HG03139 (cell line): ENCODE data around the gene KISS1.
"Not testable (repeated sequence)": the region's sequence is repeated elsewhere in the genome, so short reads cannot be mapped to it uniquely, and the experiment has no call there.

ENCODE experiments used
- ATAC-seq: cut with Tn5 transposase; IDR thresholded peaks from one replicate; pipeline ENCODE4 v1.9.1; 2021; ENCODE audit not compliant: unreplicated experiment

Gene KISS1, protein sequence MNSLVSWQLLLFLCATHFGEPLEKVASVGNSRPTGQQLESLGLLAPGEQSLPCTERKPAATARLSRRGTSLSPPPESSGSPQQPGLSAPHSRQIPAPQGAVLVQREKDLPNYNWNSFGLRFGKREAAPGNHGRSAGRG

DNA sequence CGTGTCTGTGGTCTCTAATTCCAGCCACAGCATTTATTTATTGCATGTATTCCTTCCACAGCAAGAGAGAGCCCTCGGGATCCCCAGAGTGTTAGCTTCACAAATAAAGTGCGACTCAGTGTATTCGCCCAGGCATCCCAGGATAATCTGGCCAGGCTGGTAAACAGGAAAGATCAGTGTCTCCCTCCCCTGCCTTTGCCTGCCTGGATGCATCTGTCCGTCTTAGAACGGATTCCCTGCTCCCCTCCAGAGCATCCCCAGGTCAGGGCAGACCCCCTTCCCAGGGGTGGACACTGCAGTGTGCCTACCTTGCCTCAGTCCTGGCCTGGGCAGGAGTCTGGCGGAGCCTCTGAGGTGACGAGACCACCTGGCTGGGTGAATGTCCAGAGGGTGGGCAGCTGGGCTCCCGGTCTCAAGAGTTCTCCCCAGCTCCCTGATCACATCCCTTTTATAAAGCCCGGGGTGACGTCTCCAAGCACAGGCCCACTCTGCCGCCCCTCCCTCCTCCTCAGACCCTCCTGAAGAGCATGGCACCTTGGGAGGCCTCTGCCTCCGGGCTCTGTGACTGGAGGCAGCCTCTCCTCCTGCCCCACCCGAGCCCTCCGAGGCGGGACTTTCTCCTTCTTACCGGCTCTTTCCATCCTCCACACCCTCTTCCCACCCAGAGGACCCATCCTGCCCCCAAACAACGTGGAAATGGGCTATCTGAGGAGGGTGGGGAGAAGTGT, at the start of gene KISS1:
Gene KISS1, minus strand, starts transcription at position 424 of the 728 bp plus-strand sequence. CDS start 3,615 bp downstream, outside the sequence.
- no peak for ATAC-seq

DNA sequence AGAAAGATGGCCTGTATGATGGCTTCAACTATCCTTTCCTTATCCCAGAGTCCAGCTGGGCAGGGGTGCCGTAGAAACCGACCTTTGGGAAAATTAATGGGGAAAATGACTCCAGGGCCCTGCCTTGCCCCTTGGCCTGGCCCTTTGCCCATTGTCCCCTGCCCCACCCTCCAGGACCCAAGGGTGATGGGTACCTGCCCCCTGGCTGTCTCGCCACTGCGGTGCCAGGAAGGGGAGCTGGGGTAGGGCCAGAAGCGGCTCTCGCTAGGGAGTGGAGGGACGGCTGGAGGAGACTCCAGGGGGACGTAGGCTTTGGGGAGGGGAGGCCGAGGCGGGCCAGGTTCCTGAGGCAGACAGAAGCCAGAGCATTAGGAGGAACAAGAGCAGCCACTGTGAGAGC, 46.6 kb upstream of the KISS1 start:
- no peak for ATAC-seq

DNA sequence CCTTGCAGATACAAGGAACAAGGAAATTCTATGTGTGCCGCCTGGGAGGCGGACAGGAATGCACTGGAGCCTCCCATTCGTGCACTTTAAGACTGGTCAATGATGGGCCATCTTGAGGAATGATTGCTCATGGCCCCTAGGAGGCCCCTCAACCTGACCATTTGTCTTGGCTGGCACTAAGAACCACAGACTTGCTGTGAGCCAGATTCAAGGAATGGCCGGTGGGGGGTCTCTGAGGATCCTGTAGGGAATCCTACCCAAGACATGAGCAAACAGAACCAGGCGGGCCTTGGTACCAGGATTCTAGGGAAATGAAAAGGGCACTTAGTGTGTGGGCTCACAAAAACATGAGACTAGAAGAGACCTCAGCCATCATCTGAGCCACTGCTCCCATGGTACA, 45.6 kb upstream of the KISS1 start:
- no peak for ATAC-seq

DNA sequence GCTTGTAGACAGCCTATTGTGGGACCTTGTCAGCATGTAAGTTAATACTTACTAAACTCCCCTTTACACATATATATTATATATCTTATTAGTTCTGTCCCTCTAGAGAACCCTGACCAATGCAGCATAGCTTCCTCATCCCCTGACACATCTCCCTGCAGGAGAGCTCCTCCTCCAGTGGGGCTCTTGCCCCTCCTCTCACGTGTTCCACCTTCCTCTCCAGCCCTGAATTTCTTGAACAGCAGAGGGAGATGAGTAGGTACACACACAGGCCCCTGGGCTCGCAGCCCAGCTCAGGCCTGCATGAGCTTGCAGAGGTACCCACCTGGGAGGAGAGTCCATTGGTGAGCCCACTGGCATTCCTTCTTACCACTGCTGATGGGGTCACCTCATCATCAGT, 44.8 kb upstream of the KISS1 start:
- no peak for ATAC-seq

DNA sequence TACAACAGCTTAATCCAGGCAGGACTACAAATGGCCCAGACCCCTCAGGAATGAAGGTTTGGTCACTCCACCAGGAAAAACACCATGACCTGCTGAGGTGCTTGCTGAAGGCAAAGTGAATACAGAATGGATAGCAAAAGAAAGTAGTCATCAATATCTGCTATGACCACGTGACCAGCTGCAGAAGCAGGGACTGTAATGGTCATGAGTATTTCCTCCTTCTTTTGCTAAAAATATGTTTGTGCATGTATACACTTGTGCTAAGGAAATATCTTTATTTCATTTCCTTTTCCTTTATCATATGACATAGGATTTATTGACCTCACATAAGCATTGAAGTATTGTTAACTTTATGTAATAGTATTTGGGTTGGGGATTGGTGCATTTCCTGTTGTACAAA, 43.9 kb upstream of the KISS1 start:
- no peak for ATAC-seq

DNA sequence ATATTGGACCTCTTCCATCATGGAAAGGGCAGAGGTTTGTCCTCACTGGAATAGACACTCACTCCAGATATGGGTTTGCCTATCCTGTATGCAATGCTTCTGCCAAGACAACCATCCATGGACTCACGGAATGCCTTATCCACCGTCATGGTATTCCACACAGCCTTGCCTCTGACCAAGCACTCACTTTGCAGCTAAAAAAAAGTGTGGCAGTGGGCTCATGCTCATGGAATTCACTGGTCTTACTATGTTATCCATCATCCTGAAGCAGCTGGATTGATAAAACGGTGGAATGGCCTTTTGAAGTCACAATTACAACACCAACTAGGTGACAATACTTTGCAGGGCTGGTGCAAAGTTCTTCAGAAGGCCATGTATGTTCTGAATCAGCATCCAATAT, 43.1 kb upstream of the KISS1 start:
- ATAC-seq = not testable (repeated sequence)

DNA sequence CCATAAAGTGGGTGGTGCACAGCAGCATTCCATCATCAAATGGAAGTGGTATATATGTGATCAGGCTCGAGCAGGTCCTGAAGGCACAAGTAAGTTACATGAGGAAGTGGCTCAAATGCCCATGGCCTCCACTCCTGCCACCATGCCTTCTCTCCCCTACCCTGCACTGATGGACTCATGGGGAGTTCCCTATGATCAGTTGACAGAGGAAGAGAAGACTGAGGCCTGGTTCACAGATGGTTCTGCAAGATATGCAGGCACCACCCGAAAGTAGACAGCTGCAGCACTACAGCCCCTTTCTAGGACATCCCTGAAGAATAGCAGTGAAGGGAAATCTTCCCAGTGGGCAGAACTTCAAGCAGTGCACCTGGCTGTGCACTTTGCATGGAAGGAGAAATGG, 42.2 kb upstream of the KISS1 start:
- ATAC-seq = not testable (repeated sequence)

DNA sequence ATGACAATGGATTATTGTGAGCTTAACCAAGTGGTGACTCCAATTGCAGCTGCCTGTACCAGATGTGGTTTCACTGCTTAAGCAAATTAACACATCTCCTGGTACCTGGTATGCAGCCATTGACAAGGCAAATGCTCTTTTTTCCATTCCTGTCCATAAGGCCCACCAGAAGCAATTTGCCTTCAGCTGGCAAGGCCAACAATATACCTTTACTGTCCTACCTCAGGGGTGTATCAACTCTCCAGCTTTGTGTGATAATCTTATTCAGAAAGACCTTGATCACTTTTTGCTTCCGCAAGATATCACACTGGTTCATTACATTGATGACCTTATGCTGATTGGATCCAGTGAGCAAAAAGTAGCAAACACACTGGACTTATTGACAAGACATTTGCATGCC, 41.2 kb upstream of the KISS1 start:
- ATAC-seq = not testable (repeated sequence)

DNA sequence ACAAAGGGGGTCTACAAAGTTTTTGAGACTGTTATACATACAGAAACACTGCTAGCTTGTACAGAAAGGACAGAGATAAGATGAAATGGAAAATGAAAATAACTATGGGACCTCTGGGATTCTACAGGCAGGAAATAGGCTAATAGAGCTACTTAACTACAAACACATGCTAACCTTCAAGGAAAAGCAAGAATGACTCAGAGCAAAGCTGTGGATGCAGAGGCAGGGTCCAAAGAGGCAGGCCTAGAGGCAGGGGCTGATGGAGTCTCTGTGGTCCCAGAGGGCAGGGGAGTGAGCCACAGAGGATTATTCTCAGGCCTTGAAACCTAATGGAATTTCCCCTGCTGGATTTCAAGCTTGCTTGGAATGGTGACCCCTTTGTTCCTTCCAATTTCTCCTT, 36.2 kb upstream of the KISS1 start:
- ATAC-seq = no peak

DNA sequence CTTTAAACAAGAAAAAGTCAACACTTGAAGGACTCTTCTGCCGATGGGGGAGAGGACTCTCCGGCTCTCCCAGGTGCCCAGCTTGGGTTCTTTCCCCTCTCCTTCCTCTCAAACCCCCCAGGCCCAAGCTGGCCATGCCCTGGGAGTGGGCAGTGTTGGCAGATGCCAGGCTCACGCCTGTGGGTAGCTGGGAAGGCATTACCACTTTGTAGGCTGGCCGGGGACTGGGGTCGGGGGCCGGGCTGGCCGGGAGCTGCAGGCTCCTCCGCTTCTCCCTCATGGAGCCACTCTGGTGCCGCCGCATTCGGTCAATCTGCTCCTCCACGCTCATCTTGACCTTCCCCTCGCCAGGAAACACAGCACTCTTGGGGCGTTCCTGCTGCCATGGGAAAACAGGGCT, 33.9 kb upstream of the KISS1 start:
- no peak for ATAC-seq

DNA sequence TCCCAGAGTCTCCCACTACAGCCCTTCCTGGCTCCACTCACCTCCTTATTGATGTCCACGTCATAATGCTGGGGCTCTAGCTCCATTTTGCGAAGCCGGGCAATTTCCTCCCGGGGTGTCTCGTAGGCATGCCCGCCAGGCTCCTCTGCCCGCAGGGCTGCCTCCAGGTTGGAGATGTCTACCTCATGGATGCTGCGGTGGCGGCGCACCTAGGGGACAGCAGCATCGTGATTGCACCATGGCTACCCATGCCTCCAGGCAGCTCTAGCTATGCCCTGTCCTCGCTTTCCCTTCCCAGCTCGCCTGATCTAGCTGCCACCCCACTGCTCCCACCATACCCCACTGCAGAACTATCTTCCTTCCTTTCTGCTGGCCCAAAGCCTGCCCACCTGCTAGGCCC, 32.6 kb upstream of the KISS1 start:
- no peak for ATAC-seq

DNA sequence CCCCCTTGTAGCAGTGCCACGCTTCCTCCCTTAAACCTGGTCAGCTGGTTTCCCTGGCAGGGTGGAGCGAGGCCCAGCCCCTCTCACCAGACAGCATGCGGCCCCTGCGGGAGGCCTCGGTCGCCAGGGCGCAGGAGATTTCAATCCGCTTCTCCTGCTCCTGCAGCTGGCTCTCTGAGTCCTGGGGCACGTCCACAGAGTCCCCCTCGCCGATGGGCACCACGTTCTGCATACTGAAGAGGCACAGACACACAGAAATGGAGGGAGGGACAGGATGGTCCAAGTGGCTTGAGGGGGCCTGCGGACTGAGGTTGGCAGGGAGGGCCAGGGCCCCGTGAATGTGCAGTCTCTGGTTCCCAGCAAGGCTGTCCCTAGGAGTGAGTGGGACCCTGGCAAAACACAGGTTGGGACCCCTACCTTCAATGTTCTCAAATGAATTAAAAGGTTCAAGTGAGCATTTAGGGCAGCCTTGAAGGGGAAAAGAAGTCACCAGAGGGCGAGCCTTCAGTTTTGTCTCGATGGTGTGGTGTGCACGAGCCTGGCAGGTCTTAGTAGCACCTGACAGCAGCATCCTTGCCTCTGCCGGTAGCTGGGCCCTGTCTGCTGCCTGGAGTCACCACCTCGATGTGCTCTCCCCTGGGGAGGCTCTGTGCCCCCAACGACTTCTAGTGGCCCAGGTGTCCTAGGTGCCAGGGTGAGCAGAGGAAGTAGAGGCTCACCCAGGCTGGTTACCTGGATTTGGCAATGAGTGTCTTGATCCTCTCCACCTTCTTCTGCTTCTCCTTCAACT, 31.9 kb upstream of the KISS1 start:
- no peak for ATAC-seq

DNA sequence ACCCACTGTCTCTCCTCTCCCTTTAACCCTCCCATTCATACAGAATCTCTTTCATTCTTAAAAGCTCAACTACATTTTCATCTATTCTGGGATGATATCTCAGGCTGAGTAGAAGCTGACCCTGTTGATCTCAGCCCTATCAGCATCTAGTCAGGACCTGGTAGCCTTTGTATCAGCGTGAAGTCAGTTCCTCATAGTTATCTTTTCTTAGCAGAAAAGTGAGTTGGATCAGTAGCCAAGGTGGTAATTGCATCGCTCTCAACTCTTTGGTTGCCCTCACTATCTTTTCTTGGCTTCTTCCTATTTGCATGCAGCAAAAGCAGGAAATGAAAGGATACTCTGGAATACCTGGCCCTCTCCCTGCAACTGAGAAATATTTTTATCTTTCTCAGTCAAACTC, 31.1 kb upstream of the KISS1 start:
- no peak for ATAC-seq

DNA sequence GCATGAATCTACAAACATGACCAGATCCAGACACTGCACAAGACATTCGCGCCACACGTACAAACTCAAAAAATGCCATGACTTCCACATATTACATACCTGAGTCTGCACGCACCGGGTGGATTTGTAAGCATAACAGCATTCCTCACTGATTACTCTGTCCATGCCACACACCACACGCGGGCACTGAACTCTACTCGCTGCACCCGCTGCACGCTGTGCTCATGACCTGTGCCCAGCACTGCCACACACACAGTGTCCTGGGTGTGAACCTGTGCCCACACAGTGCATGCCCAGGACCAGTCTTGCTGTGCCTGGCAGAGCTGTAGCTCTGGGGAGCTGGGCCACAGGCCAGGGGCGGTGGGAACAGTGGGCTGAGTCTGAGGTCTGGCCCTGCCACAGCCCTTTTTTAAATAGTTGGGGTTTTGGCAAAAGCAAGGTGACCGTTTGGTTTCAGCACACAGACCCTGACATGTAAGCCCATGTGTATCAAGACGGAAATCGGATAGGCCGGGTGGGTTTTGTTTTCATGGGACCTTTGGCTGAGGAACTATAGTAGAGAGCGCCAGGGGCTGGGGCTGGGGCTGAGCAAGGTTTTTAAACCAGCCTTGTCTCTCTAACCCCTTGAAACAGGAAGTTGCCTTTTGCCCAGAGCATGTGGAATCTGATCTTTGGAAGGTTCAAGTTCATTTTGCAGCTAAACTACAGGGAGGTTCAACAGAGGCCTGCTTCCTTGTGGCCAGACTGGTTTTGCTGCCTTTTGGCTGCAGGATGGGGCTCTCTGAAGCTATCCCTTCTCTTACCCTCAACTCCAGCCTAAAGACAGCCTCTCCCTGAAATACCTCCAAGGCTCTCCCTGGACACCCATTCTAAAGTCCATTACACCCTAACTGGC, 29.8 kb upstream of the KISS1 start:
- ATAC-seq = no peak

DNA sequence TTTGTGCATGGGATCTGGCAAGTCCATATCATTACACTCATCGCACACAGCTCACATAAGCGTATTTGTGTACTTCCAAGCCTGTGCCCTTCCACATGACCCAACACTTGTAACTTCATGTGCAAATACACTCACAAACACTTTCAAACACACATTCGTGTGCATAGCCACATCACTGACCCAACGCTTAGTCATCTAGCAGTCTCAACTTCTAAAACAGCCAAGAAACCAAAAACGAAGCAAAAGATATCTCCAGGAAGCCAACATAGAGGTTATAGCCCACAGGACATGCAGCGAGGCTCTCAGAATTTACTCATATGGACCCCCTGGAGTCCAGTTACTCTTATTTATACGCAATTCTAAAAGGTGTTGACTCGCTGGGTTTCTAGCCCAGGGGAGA, 28.4 kb upstream of the KISS1 start:
- ATAC-seq = no peak

DNA sequence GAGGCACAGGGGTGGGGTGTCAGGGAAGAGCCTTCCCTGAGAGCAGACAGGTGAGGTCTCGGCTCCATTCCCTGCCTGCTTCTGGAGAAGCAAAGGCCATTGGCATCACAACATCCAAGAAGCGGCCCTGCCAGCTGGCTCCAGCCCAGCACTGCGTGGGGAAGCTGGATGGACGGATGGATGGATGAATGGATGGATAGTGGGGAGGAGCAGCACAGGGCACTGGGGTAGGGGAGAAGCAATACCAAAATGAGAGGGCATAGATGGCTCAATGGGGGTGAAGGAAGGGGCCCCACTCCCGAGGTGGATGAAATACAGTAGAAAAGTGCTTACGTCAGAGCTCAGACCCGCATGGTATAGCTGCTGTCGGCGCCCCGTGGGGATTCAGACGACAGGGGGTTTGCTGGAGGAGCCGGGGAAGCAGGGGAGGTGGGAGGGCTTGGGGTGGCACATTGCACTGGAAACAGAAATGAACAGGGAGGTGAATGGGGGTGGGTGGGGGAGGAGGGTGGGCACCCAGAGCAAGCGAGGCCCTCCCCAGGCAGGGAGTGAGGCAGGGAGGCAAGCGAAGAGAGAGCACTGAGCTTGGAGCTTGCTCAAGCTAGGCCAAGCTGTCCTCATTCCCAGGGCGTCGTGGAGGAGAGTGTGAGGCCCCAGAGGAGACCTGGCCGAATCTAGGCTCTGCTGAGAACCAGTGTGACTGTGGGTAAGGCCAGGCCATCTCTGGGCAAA, 27.0 kb upstream of the KISS1 start:
- no peak for ATAC-seq

DNA sequence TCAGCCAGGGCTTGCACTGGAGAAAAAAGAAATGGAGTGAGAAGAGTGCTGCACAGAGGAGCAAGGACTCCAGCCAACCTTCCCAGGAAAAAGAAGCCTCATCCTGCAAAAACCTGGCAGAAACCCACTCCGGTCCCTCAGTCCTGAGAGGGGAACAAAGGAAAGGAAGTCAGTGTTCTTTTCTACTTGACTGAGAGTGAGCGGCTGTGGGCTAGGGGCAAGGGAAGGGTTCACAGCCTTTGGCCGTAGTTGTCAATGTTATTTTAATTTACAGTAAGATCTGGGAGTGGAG, 26.4 kb upstream of the KISS1 start:
- ATAC-seq = no peak

DNA sequence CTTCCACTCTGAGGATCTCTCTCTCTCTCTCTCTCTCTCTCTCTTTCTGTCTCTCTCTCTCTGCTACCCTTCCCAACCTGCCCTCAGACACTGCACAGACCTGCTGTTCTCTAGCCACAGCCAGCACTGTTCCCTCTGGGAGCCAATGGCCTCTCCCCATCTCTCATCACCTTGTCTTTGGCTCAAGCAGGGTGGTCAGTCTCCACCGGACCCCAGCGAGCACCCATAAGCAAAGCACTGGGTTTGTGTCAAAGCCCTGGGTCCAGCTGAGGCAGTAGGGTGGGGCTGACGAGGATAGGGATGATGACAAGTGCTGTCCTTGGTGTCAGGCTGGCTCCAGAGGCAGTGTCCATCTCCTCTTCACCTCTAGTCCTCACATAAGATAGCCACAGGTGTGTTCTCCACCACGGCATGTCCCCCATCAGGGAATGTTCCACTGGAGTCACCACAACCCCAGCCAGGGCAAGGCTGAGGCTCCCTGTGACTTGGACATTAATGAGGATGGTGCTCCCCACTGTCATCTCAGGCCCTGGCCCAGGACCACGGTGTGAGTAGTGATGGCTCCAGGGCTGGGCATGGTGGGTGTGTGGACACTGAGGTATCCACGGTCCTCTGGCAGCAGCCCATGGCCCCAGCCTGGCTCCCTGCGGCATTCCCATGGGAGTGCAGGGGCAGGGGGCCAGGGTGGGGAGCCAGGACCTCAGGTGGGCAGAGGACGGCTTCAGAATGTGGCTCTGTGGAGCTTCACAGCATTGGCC, 25.9 kb upstream of the KISS1 start:
- ATAC-seq = no peak

DNA sequence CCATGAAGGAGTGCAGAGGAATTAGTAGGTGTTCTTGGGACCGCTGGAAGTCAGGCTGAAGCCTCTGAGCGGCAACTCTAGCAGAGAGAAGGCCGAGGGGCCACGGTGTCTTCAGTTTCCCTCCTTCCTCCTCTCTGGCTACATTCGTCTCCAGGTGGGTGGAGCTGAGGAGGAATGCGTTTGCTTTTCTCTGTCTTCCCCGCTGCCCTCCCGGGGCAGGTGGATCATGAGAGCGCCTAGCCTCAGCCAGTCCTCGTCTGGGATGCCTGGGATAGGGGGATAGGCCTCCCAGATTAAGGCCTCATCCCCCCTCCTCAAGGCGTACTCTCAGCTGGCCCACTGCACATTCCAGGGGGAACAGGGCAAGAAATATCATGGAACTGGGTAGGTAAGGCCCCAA, 25.0 kb upstream of the KISS1 start:
- no peak for ATAC-seq

DNA sequence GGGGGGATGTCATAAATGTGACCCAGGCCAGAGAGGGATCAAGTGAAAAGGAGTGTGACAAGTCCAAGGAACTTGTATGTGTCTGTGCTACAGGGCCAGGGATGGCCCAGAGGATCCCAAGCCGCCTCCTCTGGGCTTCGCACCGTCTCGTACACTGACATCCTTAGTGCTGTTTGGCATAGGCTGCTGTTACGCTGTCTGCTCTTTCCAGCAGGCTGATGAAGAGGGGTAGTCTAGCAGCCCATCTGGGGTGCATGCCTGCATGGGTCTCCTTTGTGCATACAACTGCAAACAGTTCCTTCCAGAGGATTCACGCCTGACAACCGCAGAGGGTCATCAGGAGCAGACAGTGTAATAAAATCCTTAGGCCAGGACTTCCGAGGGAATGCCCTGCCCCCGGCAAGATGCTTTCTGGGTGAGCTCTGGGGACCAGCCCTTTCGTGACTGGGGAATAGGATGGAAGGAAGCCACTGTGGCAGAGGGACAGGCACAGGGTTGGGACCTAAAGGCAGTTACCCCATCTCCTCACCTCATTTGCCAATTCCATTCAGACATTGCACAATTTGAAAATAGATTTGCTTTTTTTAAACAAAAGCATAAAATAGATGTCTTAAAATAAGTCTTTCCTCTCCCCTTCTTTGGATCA, 23.8 kb upstream of the KISS1 start:
- ATAC-seq = no peak
